ENCODE measurements around the gene GFPT2.

- TF ChIP-seq ZNF274 (IDR thresholded peaks at IDR 0.05; ENCODE audit: low read depth, low read length): no peak
- no peak for TF ChIP-seq SUZ12 (IDR thresholded peaks at IDR 0.05; ENCODE audit: extremely low read depth, insufficient read depth, insufficient read length)
- TF ChIP-seq YY1 (IDR thresholded peaks at IDR 0.05; ENCODE audit: insufficient read depth, insufficient read length): no peak
Observed at GRCh38 chr5:180306796-180307195, 46.3 kb downstream of the GFPT2 start.

All from NT2/D1 (cell line).